WTC11 (cell line): ENCODE results near the gene LMOD1. TPM values are rescaled to one million over a fixed set of nuclear protein-coding genes. Genes with fewer than 3 reads are reported as not detected.
A peak's percentile ranks its signal among the peaks of the same experiment; 100 is the strongest.

Experiments used
- ATAC-seq: fragments of 200-7000 bp; cut with Tn5 transposase; 2 replicates; pipeline ENCODE4 v1.10.0; 2021; ENCODE audit warnings: mild to moderate bottlenecking, moderate library complexity
- CTCF ChIA-PET: fragments of 300-600 bp; sonication (Branson Sonifier 250); formaldehyde crosslinking; loops from one replicate; lab custom pipeline; 2021; ENCODE audit warnings: antibody characterized with exemption; lab: Charles Lee
- POLR2A ChIA-PET: fragments of 350-600 bp; sonication (Branson Sonifier 250); formaldehyde crosslinking; loops from one replicate; lab custom pipeline; 2021; ENCODE audit warnings: antibody characterized with exemption; lab: Charles Lee
- DNase-seq: peaks from one replicate; pipeline ENCODE4 v3.0.0; 2021; ENCODE audit warnings: low spot score
- H3K27ac Mint-ChIP-seq: 2 replicates; pipeline ENCODE4 v1.8.0; 2021; ENCODE audit warnings: mixed read lengths
- H3K27me3 Mint-ChIP-seq: 2 replicates; pipeline ENCODE4 v1.8.0; 2021; ENCODE audit warnings: low read depth, mild to moderate bottlenecking, moderate library complexity, mixed read lengths
- H3K36me3 Mint-ChIP-seq: 2 replicates; pipeline ENCODE4 v1.8.0; 2021; ENCODE audit warnings: mixed read lengths
- H3K4me1 Mint-ChIP-seq: 2 replicates; pipeline ENCODE4 v1.8.0; 2022; ENCODE audit warnings: mixed read lengths
- H3K4me3 Mint-ChIP-seq: 2 replicates; pipeline ENCODE4 v1.8.0; 2021; ENCODE audit warnings: mild to moderate bottlenecking, moderate library complexity, mixed read lengths
- H3K9me3 Mint-ChIP-seq: 2 replicates; pipeline ENCODE4 v1.8.0; 2021; ENCODE audit warnings: mixed read lengths
- CBFB ChIP-seq: sonication (generic); formaldehyde crosslinking; IDR thresholded peaks from 2 replicates; pipeline ENCODE4 v1.8.1; 2022; ENCODE audit warnings: mild to moderate bottlenecking, low read depth, missing genetic modification reagents
- CREB1 ChIP-seq: sonication (generic); formaldehyde crosslinking; IDR thresholded peaks from 2 replicates; pipeline ENCODE4 v1.8.0; 2023; ENCODE audit warnings: mild to moderate bottlenecking, missing genetic modification reagents
- MXD4 ChIP-seq: fragments of 250-450 bp; sonication (Bioruptor Pico); IDR thresholded peaks from 2 replicates; pipeline ENCODE4 v1.8.0; 2021; ENCODE audit warnings: mild to moderate bottlenecking, moderate library complexity, borderline replicate concordance
- NR1H2 ChIP-seq: sonication (generic); formaldehyde crosslinking; IDR thresholded peaks from 2 replicates; pipeline ENCODE4 v1.9.0; 2021; ENCODE audit warnings: mild to moderate bottlenecking, moderate library complexity, missing genetic modification reagents
- ZNF121 ChIP-seq: sonication (generic); formaldehyde crosslinking; IDR thresholded peaks from 2 replicates; pipeline ENCODE4 v1.8.0; 2023; ENCODE audit warnings: missing genetic modification reagents
- ZNF416 ChIP-seq: fragments of 250-450 bp; sonication (Bioruptor Pico); IDR thresholded peaks from 2 replicates; pipeline ENCODE4 v1.9.0; 2021; ENCODE audit warnings: mild to moderate bottlenecking, inconsistent platforms
- total RNA-seq: library from RNA; stranded (reverse); gene quantifications from 3 replicates; pipeline ENCODE4 v1.2.3, GENCODE V29; 2021
- TF ChIP-seq, protein P1 (sequence below): sonication (generic); formaldehyde crosslinking; IDR thresholded peaks from 2 replicates; pipeline ENCODE4 v1.8.0; 2022; ENCODE audit warnings: missing genetic modification reagents
- TF ChIP-seq, protein P2 (sequence below): sonication (generic); formaldehyde crosslinking; IDR thresholded peaks from 2 replicates; pipeline ENCODE4 v1.8.0; 2023; ENCODE audit warnings: mild to moderate bottlenecking, missing genetic modification reagents
- TF ChIP-seq, protein P3 (sequence below): sonication (generic); formaldehyde crosslinking; IDR thresholded peaks from 2 replicates; pipeline ENCODE4 v1.8.0; 2022; ENCODE audit warnings: mild to moderate bottlenecking, missing genetic modification reagents
- TF ChIP-seq, protein P4 (sequence below): fragments of 250-450 bp; sonication (Bioruptor Pico); conservative IDR thresholded peaks from 2 replicates; pipeline ENCODE4 v1.9.0; 2021; ENCODE audit warnings: mild to moderate bottlenecking
- TF ChIP-seq, protein P5 (sequence below): sonication (generic); formaldehyde crosslinking; conservative IDR thresholded peaks from 2 replicates; pipeline ENCODE4 v1.8.1; 2022; ENCODE audit warnings: mild to moderate bottlenecking, missing genetic modification reagents
- TF ChIP-seq, protein P6 (sequence below): fragments of 250-450 bp; sonication (Bioruptor Pico); IDR thresholded peaks from 2 replicates; pipeline ENCODE4 v1.9.0; 2021; ENCODE audit warnings: mild to moderate bottlenecking

Gene LMOD1
- total RNA-seq, 1 experiment from 2014 or later = 1.5 TPM

DNA sequence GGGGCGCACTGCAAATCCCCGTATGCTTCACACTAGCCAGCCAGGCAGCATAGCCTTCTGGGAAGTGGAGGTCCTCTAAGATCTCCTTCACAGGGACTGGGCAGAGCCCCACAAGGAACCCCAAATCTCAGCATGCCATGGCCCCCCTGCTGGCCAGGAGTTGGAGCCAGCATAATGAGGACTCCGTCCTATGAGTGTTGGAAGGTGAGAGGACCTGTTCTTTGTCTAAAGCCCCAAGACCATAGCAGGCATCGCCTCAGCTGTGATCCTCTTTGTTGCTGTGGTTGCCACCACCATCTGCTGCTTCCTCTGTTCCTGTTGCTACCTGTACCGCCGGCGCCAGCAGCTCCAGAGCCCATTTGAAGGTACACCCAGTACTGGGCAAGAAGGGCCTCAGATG lies 56.1 kb downstream of the LMOD1 start:
- H3K36me3 Mint-ChIP-seq = no peaks in the 10 kb centered on the region
- CTCF ChIA-PET = interaction anchor here (1.0 to 2.8 kb wide), 6 partner anchors 9 to 245 kb away, joined by 3 to 19 read pairs (median 4); partner anchors contain the start of genes ELF3 and LMOD1
- no peak overlapping the region for H3K27ac Mint-ChIP-seq

DNA sequence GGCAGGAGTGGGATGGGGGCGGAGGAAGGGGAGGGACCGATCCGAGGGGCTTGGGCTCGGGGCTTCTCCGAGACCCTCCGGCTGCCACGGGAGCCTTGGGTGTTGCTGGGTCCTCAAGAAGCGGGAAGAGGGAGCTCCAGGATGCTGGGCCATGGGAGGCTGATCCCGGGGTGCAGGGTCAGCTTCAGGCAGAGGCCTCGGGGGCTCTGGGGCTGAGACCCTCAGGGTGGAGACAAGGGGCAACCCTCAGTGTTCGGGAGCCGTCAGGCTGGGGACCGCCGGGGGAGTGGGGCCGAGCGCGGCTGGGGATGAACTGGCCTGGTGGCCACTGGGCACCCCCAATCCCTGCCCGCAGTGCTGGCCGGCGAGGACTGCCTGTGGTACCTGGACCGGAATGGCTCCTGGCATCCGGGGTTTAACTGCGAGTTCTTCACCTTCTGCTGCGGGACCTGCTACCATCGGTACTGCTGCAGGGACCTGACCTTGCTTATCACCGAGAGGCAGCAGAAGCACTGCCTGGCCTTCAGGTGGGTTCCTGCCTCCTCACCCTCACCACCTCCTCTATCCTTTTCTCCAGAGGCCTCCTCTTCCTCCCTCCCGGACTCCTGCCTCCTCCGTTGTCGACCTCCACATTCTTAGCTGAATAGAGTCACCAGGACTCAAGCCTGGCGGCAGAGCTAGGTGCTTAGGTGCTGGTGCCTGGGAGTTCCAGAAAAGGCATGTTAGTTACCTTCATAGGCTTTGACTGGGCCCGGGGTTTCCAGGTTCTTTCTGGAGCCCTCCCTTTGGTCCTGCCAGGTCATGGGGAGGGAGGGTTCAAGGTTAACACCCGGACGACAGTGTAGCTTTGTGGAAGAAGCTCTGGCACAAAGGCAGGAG lies 57.0 kb downstream of the LMOD1 start:
- ChIA-PET CTCF (interaction anchor here (1.0 to 2.8 kb wide), 7 partner anchors 8 to 246 kb away, joined by 3 to 19 read pairs (median 4); partner anchors contain the start of genes ELF3 and LMOD1), POLR2A (no interaction called here)
- H3K4me3 Mint-ChIP-seq = peak overlapping the region; percentile 69
- H3K9me3 Mint-ChIP-seq = no peaks in the 10 kb centered on the region
- TF ChIP-seq, protein P1, sequence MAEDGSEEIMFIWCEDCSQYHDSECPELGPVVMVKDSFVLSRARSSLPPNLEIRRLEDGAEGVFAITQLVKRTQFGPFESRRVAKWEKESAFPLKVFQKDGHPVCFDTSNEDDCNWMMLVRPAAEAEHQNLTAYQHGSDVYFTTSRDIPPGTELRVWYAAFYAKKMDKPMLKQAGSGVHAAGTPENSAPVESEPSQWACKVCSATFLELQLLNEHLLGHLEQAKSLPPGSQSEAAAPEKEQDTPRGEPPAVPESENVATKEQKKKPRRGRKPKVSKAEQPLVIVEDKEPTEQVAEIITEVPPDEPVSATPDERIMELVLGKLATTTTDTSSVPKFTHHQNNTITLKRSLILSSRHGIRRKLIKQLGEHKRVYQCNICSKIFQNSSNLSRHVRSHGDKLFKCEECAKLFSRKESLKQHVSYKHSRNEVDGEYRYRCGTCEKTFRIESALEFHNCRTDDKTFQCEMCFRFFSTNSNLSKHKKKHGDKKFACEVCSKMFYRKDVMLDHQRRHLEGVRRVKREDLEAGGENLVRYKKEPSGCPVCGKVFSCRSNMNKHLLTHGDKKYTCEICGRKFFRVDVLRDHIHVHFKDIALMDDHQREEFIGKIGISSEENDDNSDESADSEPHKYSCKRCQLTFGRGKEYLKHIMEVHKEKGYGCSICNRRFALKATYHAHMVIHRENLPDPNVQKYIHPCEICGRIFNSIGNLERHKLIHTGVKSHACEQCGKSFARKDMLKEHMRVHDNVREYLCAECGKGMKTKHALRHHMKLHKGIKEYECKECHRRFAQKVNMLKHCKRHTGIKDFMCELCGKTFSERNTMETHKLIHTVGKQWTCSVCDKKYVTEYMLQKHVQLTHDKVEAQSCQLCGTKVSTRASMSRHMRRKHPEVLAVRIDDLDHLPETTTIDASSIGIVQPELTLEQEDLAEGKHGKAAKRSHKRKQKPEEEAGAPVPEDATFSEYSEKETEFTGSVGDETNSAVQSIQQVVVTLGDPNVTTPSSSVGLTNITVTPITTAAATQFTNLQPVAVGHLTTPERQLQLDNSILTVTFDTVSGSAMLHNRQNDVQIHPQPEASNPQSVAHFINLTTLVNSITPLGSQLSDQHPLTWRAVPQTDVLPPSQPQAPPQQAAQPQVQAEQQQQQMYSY (CRISPR knock-in tag) = peak; percentile 74
- no peak for TF ChIP-seq NR1H2 (CRISPR knock-in tag)
- peaks cover 25% of the 10 kb centered on the region for H3K4me1 Mint-ChIP-seq
- H3K36me3 Mint-ChIP-seq = no peaks in the 10 kb centered on the region
- ATAC-seq = peak; percentile 4
- H3K27ac Mint-ChIP-seq = no peak overlapping the region
- DNase-seq = no peak
- H3K27me3 Mint-ChIP-seq = peaks cover 36% of the 10 kb centered on the region

More for the DNA sequence above, 56.1 kb downstream of the LMOD1 start:
- POLR2A ChIA-PET = no interaction called here
- ATAC-seq (no peak), DNase-seq (no peak)
- TF ChIP-seq, protein P2, sequence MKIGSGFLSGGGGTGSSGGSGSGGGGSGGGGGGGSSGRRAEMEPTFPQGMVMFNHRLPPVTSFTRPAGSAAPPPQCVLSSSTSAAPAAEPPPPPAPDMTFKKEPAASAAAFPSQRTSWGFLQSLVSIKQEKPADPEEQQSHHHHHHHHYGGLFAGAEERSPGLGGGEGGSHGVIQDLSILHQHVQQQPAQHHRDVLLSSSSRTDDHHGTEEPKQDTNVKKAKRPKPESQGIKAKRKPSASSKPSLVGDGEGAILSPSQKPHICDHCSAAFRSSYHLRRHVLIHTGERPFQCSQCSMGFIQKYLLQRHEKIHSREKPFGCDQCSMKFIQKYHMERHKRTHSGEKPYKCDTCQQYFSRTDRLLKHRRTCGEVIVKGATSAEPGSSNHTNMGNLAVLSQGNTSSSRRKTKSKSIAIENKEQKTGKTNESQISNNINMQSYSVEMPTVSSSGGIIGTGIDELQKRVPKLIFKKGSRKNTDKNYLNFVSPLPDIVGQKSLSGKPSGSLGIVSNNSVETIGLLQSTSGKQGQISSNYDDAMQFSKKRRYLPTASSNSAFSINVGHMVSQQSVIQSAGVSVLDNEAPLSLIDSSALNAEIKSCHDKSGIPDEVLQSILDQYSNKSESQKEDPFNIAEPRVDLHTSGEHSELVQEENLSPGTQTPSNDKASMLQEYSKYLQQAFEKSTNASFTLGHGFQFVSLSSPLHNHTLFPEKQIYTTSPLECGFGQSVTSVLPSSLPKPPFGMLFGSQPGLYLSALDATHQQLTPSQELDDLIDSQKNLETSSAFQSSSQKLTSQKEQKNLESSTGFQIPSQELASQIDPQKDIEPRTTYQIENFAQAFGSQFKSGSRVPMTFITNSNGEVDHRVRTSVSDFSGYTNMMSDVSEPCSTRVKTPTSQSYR = no peak
- no peak for TF ChIP-seq CREB1 (CRISPR knock-in tag)
- TF ChIP-seq CBFB = no peak
- no peak for TF ChIP-seq MXD4 (CRISPR knock-in tag)
- no peak for TF ChIP-seq ZNF416 (CRISPR knock-in tag)
- no peak for TF ChIP-seq ZNF121 (CRISPR knock-in tag)
- TF ChIP-seq, protein P3, sequence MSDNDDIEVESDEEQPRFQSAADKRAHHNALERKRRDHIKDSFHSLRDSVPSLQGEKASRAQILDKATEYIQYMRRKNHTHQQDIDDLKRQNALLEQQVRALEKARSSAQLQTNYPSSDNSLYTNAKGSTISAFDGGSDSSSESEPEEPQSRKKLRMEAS (CRISPR knock-in tag) = no peak
- TF ChIP-seq, protein P4, sequence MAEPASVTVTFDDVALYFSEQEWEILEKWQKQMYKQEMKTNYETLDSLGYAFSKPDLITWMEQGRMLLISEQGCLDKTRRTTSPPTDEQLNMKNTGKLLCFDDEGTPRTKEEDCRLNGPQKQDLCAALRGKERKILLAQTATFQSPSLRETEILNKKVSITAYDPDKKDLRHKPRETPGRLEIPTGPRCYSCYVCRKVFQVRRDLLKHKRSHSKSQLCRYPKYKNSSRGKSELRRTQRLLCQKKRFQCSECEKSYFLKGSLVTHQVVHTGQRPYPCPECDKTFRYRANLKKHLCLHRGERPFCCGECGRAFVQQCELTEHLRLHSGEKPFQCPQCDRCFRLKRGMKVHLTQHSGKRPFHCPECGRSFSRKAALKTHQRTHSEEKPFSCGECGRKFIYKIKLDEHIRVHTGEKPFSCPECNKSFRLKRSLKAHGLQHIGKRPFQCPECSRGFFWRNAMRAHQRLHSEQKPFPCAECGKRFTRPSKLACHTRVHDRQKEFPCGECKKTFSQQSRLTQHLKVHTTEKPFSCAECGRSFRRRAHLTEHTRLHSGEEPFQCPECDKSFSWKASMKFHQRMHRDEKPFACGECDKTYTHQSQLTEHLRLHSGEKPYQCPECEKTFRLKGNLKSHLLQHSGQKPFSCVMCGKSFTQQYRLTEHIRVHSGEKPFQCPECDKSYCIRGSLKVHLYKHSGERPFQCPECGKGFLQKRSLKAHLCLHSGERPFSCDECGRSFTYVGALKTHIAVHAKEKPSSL (CRISPR knock-in tag) = no peak
- TF ChIP-seq, protein P5, sequence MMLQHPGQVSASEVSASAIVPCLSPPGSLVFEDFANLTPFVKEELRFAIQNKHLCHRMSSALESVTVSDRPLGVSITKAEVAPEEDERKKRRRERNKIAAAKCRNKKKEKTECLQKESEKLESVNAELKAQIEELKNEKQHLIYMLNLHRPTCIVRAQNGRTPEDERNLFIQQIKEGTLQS (CRISPR knock-in tag) = no peak
- TF ChIP-seq, protein P6, sequence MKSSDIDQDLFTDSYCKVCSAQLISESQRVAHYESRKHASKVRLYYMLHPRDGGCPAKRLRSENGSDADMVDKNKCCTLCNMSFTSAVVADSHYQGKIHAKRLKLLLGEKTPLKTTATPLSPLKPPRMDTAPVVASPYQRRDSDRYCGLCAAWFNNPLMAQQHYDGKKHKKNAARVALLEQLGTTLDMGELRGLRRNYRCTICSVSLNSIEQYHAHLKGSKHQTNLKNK = no peak
- Mint-ChIP-seq H3K9me3 (no peaks in the 10 kb centered on the region), H3K27me3 (peaks cover 34% of the 10 kb centered on the region), H3K4me1 (peaks cover 34% of the 10 kb centered on the region), H3K4me3 (peak overlapping the region; percentile 69)
